ENCODE measurements around the gene THRB.

Gene THRB

DNA sequence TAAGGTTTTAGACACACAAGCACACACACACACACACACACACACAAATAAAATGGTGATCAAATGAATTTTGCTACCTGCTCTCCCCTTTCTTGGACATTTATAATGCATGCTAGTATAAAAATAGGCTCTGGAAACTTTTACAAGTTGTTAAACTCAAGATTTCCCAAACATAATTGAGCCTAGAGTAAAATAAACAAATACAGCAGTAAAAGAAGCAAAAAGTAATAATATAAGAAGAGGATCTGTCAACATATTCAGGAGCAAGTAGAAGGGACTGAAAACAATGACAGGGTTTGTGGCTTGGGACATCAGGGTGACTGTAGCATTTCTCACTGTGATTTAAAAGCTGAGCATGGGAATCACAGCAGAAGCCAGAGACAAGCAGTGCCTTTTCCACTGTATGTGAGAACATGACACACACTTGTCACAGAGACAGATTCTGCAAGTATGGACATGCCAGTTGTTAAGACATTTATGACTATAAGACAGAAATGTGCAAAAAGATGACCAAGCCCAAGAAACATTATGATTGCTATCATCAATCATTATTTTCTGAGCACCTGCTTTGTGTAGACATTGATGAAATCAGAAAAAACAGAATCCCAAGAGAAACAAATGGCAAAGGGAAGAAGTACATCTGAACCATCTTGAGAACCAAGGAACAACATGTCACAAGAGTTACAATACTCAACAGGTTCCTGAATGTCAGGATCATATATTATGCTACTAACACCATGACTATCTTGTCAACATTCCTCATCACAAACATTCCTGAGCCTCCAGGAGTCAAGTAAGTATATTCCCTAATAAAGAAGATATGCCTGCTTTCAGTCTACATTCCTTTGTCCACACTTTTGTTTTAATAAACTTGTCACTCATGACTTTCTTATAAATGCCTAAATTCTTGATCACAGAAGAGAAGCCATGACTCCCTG, 7.1 kb downstream of the THRB start:
- Mint-ChIP-seq H3K27ac (no peak overlapping the region), H3K36me3 (no peaks in the 10 kb centered on the region), H3K9me3 (ENCODE audit: low read depth) (no peaks in the 10 kb centered on the region), H3K27me3 (peaks cover 8% of the 10 kb centered on the region), H3K4me3 (no peak overlapping the region), H3K4me1 (ENCODE audit: low read depth) (no peaks in the 10 kb centered on the region)

- Mint-ChIP-seq H3K27me3 (no peaks in the 10 kb centered on the region), H3K27ac (no peak overlapping the region), H3K4me3 (no peak overlapping the region), H3K36me3 (no peaks in the 10 kb centered on the region), H3K4me1 (ENCODE audit: low read depth) (no peaks in the 10 kb centered on the region), H3K9me3 (ENCODE audit: low read depth) (no peaks in the 10 kb centered on the region)
Observed at GRCh38 chr3:24485511-24485910, 9.1 kb downstream of the THRB start.

DNA sequence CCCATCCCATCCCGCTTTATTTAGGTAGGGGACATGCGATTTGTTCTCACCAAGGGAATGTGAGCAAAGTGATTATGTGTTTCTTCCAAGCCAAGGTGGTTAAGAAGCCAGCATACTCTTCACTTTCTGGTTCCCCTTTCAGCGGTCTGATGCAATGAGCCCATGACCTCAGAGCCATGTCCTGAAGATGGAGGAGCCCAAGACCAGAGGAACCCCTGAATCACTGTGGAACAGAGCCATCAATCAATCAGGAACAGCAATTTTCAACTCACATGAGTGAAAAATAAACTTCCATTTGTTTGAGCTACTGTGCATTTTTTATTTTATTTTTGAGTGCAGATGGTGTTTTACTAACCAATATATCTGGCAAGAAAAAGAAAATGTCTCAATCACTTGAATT, 10.8 kb downstream of the THRB start:
- H3K36me3 Mint-ChIP-seq, result no peaks in the 10 kb centered on the region
- H3K4me3 Mint-ChIP-seq, result no peak overlapping the region
- no peaks in the 10 kb centered on the region for H3K9me3 Mint-ChIP-seq (ENCODE audit: low read depth)
- no peaks in the 10 kb centered on the region for H3K4me1 Mint-ChIP-seq (ENCODE audit: low read depth)
- no peak overlapping the region for H3K27ac Mint-ChIP-seq
- no peaks in the 10 kb centered on the region for H3K27me3 Mint-ChIP-seq

- no peaks in the 10 kb centered on the region for H3K4me1 Mint-ChIP-seq (ENCODE audit: low read depth)
- H3K36me3 Mint-ChIP-seq, result no peaks in the 10 kb centered on the region
- H3K4me3 Mint-ChIP-seq, result no peak overlapping the region
- H3K27me3 Mint-ChIP-seq, result peaks cover 1% of the 10 kb centered on the region
- H3K27ac Mint-ChIP-seq, result no peak overlapping the region
- no peaks in the 10 kb centered on the region for H3K9me3 Mint-ChIP-seq (ENCODE audit: low read depth)
Observed at GRCh38 chr3:24482096-24482705, 12.4 kb downstream of the THRB start.

DNA sequence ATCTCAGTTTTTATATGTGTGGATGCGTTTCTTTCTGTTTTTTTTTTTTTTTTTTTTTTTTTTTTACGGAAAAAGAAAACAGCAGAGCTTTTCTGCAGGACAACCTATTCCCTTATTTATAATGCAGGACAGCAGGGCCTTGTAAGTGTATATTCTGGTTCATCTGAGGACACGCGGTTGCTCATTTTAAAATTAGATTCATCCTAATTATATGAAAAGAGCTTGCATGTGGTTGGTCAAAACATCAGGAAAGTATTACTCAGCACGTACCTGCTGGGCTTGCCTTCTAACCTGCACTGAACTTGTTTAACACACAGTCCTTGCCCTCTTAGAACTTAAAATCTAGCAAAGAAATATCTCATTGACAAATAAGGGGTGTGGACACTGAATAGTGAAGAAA, 13.5 kb downstream of the THRB start:
- Mint-ChIP-seq H3K36me3 (no peaks in the 10 kb centered on the region), H3K9me3 (ENCODE audit: low read depth) (no peaks in the 10 kb centered on the region), H3K4me3 (no peak overlapping the region), H3K4me1 (ENCODE audit: low read depth) (no peaks in the 10 kb centered on the region), H3K27ac (no peak overlapping the region), H3K27me3 (peaks cover 1% of the 10 kb centered on the region)

DNA sequence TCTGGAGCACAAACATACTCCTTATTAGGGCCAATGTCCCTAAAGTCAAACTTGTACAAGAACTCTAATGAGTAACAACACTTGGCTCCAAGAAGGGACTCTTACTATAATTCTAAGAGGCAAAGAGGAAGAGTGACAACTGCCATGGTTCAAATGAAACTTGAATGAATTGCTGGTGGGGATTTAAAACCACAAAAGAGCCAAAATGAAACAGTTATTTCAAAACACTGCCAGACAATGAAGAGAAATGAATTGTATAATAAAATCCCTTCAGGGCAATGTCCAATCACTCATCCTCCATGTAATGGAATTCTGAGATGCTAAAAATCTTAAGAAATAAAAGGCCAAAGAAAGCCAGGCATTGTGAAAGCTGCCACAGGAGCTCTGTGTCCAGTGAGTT, 14.2 kb downstream of the THRB start:
- H3K9me3 Mint-ChIP-seq (ENCODE audit: low read depth), result no peaks in the 10 kb centered on the region
- H3K36me3 Mint-ChIP-seq, result no peaks in the 10 kb centered on the region
- H3K27me3 Mint-ChIP-seq, result peaks cover 1% of the 10 kb centered on the region
- H3K4me1 Mint-ChIP-seq (ENCODE audit: low read depth), result no peaks in the 10 kb centered on the region
- H3K27ac Mint-ChIP-seq, result no peak overlapping the region
- no peak overlapping the region for H3K4me3 Mint-ChIP-seq

GRCh38 chr3:24479816-24480215, 14.8 kb downstream of the THRB start:
- no peaks in the 10 kb centered on the region for H3K9me3 Mint-ChIP-seq (ENCODE audit: low read depth)
- H3K36me3 Mint-ChIP-seq, result no peaks in the 10 kb centered on the region
- peaks cover 1% of the 10 kb centered on the region for H3K27me3 Mint-ChIP-seq
- H3K4me3 Mint-ChIP-seq, result no peak overlapping the region
- no peaks in the 10 kb centered on the region for H3K4me1 Mint-ChIP-seq (ENCODE audit: low read depth)
- H3K27ac Mint-ChIP-seq, result no peak overlapping the region

- H3K4me3 Mint-ChIP-seq, result no peak overlapping the region
- H3K36me3 Mint-ChIP-seq, result no peaks in the 10 kb centered on the region
- H3K9me3 Mint-ChIP-seq (ENCODE audit: low read depth), result no peaks in the 10 kb centered on the region
- no peaks in the 10 kb centered on the region for H3K4me1 Mint-ChIP-seq (ENCODE audit: low read depth)
- no peak overlapping the region for H3K27ac Mint-ChIP-seq
- peaks cover 1% of the 10 kb centered on the region for H3K27me3 Mint-ChIP-seq
Observed at GRCh38 chr3:24476871-24477656, 17.6 kb downstream of the THRB start.

DNA sequence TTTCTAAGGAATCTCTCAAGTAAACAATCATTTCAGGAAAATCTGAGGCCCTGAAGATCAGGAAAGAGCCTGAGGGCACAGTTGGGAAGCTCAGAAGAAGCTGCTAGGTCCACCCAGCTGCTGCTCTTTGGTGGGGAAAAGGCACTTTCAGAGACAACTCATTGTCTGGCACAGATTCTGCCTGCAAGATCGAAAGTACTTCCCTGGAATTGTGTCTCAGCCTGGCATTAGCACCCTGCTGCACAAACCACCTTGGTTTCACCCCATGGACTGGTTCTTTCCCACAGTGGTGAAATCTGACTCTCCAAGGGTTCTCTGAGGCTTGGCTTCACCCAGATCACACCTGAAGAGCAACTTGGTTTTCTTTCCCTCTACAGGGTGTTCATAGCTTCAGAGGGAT, 18.7 kb downstream of the THRB start:
- Mint-ChIP-seq H3K27ac (no peak overlapping the region), H3K4me1 (ENCODE audit: low read depth) (no peaks in the 10 kb centered on the region), H3K27me3 (peaks cover 1% of the 10 kb centered on the region), H3K36me3 (no peaks in the 10 kb centered on the region), H3K9me3 (ENCODE audit: low read depth) (no peaks in the 10 kb centered on the region), H3K4me3 (no peak overlapping the region)

DNA sequence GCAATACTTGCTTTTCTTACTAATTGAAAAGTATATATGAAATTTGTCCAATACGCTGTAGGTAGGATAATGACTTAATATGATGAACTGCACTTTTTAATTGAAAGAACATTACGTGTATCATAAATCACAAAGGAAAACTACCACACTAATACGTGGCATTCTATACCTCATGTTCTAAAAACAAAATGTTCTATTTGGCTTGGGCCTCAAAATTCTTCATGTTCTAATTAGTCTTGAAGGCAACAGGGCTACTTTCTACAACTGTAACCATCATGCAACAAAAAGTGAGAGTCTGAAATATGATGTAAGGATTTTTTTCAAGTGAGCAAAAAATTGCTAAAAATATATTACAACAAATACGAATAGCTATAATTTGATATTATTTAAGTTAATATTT, 19.8 kb downstream of the THRB start:
- H3K27ac Mint-ChIP-seq, result no peak overlapping the region
- H3K27me3 Mint-ChIP-seq, result peaks cover 1% of the 10 kb centered on the region
- H3K4me1 Mint-ChIP-seq (ENCODE audit: low read depth), result no peaks in the 10 kb centered on the region
- H3K4me3 Mint-ChIP-seq, result no peak overlapping the region
- no peaks in the 10 kb centered on the region for H3K9me3 Mint-ChIP-seq (ENCODE audit: low read depth)
- H3K36me3 Mint-ChIP-seq, result no peaks in the 10 kb centered on the region

DNA sequence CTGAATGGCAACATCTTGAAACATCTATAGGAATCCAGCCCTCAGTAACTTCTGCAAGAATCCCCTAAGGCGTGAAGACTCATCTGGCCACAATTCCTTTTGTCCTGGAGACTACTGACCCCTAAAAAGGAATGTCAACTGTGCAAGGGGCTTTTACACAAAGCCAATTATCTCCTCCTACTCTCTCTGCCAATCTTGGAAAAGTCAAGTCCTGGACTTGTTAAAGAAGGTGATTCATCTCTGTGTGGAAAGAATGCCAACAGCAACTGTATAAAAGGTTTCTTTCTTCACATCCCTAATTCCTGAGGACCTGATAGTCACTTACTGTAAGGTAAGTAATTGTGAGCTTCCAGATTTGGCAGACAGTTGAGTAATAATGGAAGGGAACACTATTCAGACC, 22.3 kb downstream of the THRB start:
- peaks cover 3% of the 10 kb centered on the region for H3K27me3 Mint-ChIP-seq
- no peak overlapping the region for H3K27ac Mint-ChIP-seq
- peaks cover 7% of the 10 kb centered on the region for H3K9me3 Mint-ChIP-seq (ENCODE audit: low read depth)
- H3K4me3 Mint-ChIP-seq, result no peak overlapping the region
- no peaks in the 10 kb centered on the region for H3K36me3 Mint-ChIP-seq
- H3K4me1 Mint-ChIP-seq (ENCODE audit: low read depth), result no peaks in the 10 kb centered on the region

DNA sequence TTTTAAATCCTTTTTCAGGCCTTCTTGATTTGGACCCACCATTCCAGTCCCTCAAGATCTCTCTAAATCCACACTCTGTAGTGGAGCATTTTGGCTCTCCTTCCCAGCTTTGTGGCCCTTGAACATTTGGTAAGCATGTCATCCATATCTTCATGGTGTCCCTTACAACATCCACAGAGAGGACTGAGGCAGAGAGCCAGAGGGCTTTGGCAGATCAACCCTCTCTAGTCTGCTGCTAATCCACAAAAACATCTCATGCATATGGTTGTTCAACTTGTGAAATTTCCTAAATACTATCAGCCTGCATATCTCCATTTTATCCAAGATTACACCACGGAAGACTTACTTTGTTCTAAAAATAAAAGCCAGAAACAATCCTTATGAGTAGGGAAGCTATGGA, 23.2 kb downstream of the THRB start:
- Mint-ChIP-seq H3K9me3 (ENCODE audit: low read depth) (peaks cover 7% of the 10 kb centered on the region), H3K4me1 (ENCODE audit: low read depth) (no peaks in the 10 kb centered on the region), H3K27ac (no peak overlapping the region), H3K36me3 (no peaks in the 10 kb centered on the region), H3K4me3 (no peak overlapping the region), H3K27me3 (peaks cover 3% of the 10 kb centered on the region)

GRCh38 chr3:24470277-24470676, 24.4 kb downstream of the THRB start:
- Mint-ChIP-seq H3K27me3 (peaks cover 3% of the 10 kb centered on the region), H3K36me3 (no peaks in the 10 kb centered on the region), H3K4me3 (no peak overlapping the region), H3K9me3 (ENCODE audit: low read depth) (peaks cover 7% of the 10 kb centered on the region), H3K4me1 (ENCODE audit: low read depth) (no peaks in the 10 kb centered on the region), H3K27ac (no peak overlapping the region)

DNA sequence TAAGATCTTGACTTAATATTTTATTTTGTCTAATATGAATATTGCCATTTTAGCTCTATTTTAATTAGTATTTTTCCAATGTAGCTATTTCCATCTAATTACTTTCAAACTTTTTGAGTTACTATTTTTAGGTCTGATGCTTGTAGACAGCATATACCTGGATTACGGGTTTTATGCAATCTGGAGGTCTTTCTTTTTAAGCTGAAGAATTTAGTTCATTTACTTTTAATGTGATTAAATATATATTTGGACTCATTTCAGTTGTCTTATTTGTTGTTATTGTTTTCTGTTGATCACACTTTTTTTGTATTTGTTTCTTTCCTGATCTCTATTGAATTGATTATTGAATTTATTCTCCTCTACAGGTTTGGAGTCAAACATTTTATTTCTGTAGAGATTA, 30.3 kb downstream of the THRB start:
- Mint-ChIP-seq H3K27ac (no peak overlapping the region), H3K9me3 (ENCODE audit: low read depth) (peaks cover 9% of the 10 kb centered on the region), H3K4me1 (ENCODE audit: low read depth) (no peaks in the 10 kb centered on the region), H3K27me3 (peaks cover 3% of the 10 kb centered on the region), H3K36me3 (no peaks in the 10 kb centered on the region), H3K4me3 (no peak overlapping the region)

- Mint-ChIP-seq H3K4me3 (no peak overlapping the region), H3K9me3 (ENCODE audit: low read depth) (peaks cover 4% of the 10 kb centered on the region), H3K4me1 (ENCODE audit: low read depth) (no peaks in the 10 kb centered on the region), H3K27me3 (no peaks in the 10 kb centered on the region), H3K36me3 (no peaks in the 10 kb centered on the region), H3K27ac (no peak overlapping the region)
Observed at GRCh38 chr3:24462737-24463136, 31.9 kb downstream of the THRB start.

Measured in activated naive CD8-positive, alpha-beta T cell (primary cell).